GM19238 (cell line): Measurements from ENCODE around the gene CEP83.

Experiments
- DNase-seq: peaks from one replicate; pipeline ENCODE4 v3.0.0; 2011; ENCODE audit warnings: low spot score; ENCODE audit not compliant: insufficient read length

The CEP83 gene

GRCh38 chr12:94305130-94305957 is 154.3 kb downstream of the CEP83 start:
- DNase-seq = no peak

GRCh38 chr12:94304566-94305061 is 155.1 kb downstream of the CEP83 start:
- no peak for DNase-seq

GRCh38 chr12:94304012-94304411 is 155.7 kb downstream of the CEP83 start:
- DNase-seq = no peak

- DNase-seq = no peak
Measured at GRCh38 chr12:94299846-94300245, 159.8 kb downstream of the CEP83 start.

GRCh38 chr12:94297876-94298505 is 161.7 kb downstream of the CEP83 start:
- DNase-seq = no peak

GRCh38 chr12:94297096-94297699 is 162.5 kb downstream of the CEP83 start:
- no peak for DNase-seq

GRCh38 chr12:94290353-94290752 is 169.3 kb downstream of the CEP83 start:
- no peak for DNase-seq

GRCh38 chr12:94289461-94290312 is 170.0 kb downstream of the CEP83 start:
- no peak for DNase-seq

- DNase-seq = no peak
Measured at GRCh38 chr12:94287245-94287628, 172.4 kb downstream of the CEP83 start.

- DNase-seq = no peak
Measured at GRCh38 chr12:94286583-94287244, 173.0 kb downstream of the CEP83 start.

- DNase-seq = no peak
Measured at GRCh38 chr12:94285943-94286582, 173.6 kb downstream of the CEP83 start.

- DNase-seq = no peak
Measured at GRCh38 chr12:94284859-94285258, 174.8 kb downstream of the CEP83 start.

- no peak for DNase-seq
Measured at GRCh38 chr12:94284046-94284445, 175.6 kb downstream of the CEP83 start.

GRCh38 chr12:94282675-94283074 is 177.0 kb downstream of the CEP83 start:
- no peak for DNase-seq

GRCh38 chr12:94280063-94280462 is 179.6 kb downstream of the CEP83 start:
- DNase-seq = no peak

- no peak for DNase-seq
Measured at GRCh38 chr12:94277426-94278000, 182.2 kb downstream of the CEP83 start.

GRCh38 chr12:94276725-94277124 is 182.9 kb downstream of the CEP83 start:
- DNase-seq = no peak

- DNase-seq = no peak
Measured at GRCh38 chr12:94273272-94273671, 186.4 kb downstream of the CEP83 start.

GRCh38 chr12:94272280-94272679 is 187.4 kb downstream of the CEP83 start:
- no peak for DNase-seq

GRCh38 chr12:94271351-94271750 is 188.3 kb downstream of the CEP83 start:
- no peak for DNase-seq
